ENCODE measurements around the gene SRGAP3.

- no peak for TF ChIP-seq CTCF (IDR thresholded peaks at IDR 0.05)
- TF ChIP-seq POLR2A (IDR thresholded peaks at IDR 0.05): no peak
Observed at GRCh38 chr3:9081184-9081818, 168.1 kb downstream of the SRGAP3 start.

All from testis (tissue), 2 donors.